ENCODE data around the gene ANKLE1. TPM values are rescaled to one million over a fixed set of nuclear protein-coding genes. Genes with fewer than 3 reads are reported as not detected.
A peak's percentile ranks its signal among the peaks of the same experiment; 100 is the strongest.

ANKLE1 gene
- total RNA-seq, 1 experiment from 2014 or later: 0.66 TPM

GRCh38 chr19:17329366-17330261 is 47.9 kb downstream of the ANKLE1 start:
- intact Hi-C loops (cut with micrococcal nuclease; ENCODE audit: unreplicated experiment): no loop called here
- no peak for TF ChIP-seq CTCF (IDR thresholded peaks at IDR 0.05; ENCODE audit: unreplicated experiment)
- H3K4me1 Mint-ChIP-seq (ENCODE audit: low read depth, unreplicated experiment): no peaks in the 10 kb centered on the region
- no peaks in the 10 kb centered on the region for H3K9me3 Mint-ChIP-seq (ENCODE audit: low read depth, unreplicated experiment)
- BruUV-seq (replicated peaks): no TSS peak
- H3K36me3 Mint-ChIP-seq (ENCODE audit: insufficient read depth, unreplicated experiment): peaks cover 18% of the 10 kb centered on the region
- DNase-seq: no peak
- H3K27ac Mint-ChIP-seq (ENCODE audit: unreplicated experiment): peak overlapping the region; percentile 23
- no peak overlapping the region for H3K4me3 Mint-ChIP-seq (ENCODE audit: low read depth, unreplicated experiment)
- CTCF ChIA-PET: no interaction called here
- H3K27me3 Mint-ChIP-seq (ENCODE audit: unreplicated experiment): no peaks in the 10 kb centered on the region

- Mint-ChIP-seq H3K36me3 (ENCODE audit: insufficient read depth, unreplicated experiment) (peaks cover 22% of the 10 kb centered on the region), H3K9me3 (ENCODE audit: low read depth, unreplicated experiment) (no peaks in the 10 kb centered on the region), H3K27ac (ENCODE audit: unreplicated experiment) (no peak overlapping the region), H3K27me3 (ENCODE audit: unreplicated experiment) (no peaks in the 10 kb centered on the region), H3K4me3 (ENCODE audit: low read depth, unreplicated experiment) (no peak overlapping the region), H3K4me1 (ENCODE audit: low read depth, unreplicated experiment) (no peaks in the 10 kb centered on the region)
- no TSS peak for BruUV-seq (replicated peaks)
- no peak for TF ChIP-seq CTCF (IDR thresholded peaks at IDR 0.05; ENCODE audit: unreplicated experiment)
- CTCF ChIA-PET: interaction anchor here (0.5 kb wide), 1 partner anchor 110 kb away, joined by 5 read pairs; no protein-coding TSS in a partner anchor
- DNase-seq: no peak
- intact Hi-C loops (cut with micrococcal nuclease; ENCODE audit: unreplicated experiment): no loop called here
Measured at GRCh38 chr19:17330262-17331044, 48.8 kb downstream of the ANKLE1 start.

GRCh38 chr19:17331045-17331558 is 49.4 kb downstream of the ANKLE1 start:
- peaks cover 22% of the 10 kb centered on the region for H3K36me3 Mint-ChIP-seq (ENCODE audit: insufficient read depth, unreplicated experiment)

More at GRCh38 chr19:17331045-17331558, 49.4 kb downstream of the ANKLE1 start:
- BruUV-seq (replicated peaks): no TSS peak
- Mint-ChIP-seq H3K9me3 (ENCODE audit: low read depth, unreplicated experiment) (no peaks in the 10 kb centered on the region), H3K27ac (ENCODE audit: unreplicated experiment) (no peak overlapping the region), H3K27me3 (ENCODE audit: unreplicated experiment) (no peaks in the 10 kb centered on the region), H3K4me3 (ENCODE audit: low read depth, unreplicated experiment) (no peak overlapping the region), H3K4me1 (ENCODE audit: low read depth, unreplicated experiment) (no peaks in the 10 kb centered on the region)
- DNase-seq: no peak
- intact Hi-C loops (cut with micrococcal nuclease; ENCODE audit: unreplicated experiment): no loop called here
- CTCF ChIA-PET: no interaction called here
- no peak for TF ChIP-seq CTCF (IDR thresholded peaks at IDR 0.05; ENCODE audit: unreplicated experiment)

All from Calu3 (cell line).